Skeletal muscle tissue (tissue), 4 donors: Measurements from ENCODE around the gene LATS2. TPM values are rescaled to one million over a fixed set of nuclear protein-coding genes. Genes with fewer than 3 reads are reported as not detected.
A peak's percentile ranks its signal among the peaks of the same experiment; 100 is the strongest.
"Not testable (repeated sequence)": the region's sequence is repeated elsewhere in the genome, so short reads cannot be mapped to it uniquely, and the experiment has no call there.

ENCODE experiments used
- H3K27ac ChIP-seq: one replicate; pipeline ENCODE4 v1.7.0; 2013; ENCODE audit warnings: mild to moderate bottlenecking, low read depth, low read length, inconsistent platforms
- H3K27me3 ChIP-seq, 3 donors: one replicate each; pipeline ENCODE4 v1.7.0; 2013; ENCODE audit warnings: low read length in 3 of 3; ENCODE audit not compliant: control insufficient read depth in 3 of 3, insufficient read depth in 3 of 3
- H3K36me3 ChIP-seq, 3 donors: one replicate each; pipeline ENCODE4 v1.7.0; 2013; ENCODE audit warnings: low read length in 3 of 3; ENCODE audit not compliant: control insufficient read depth in 3 of 3, insufficient read depth in 3 of 3
- H3K4me1 ChIP-seq, 3 donors: one replicate each; pipeline ENCODE4 v1.7.0; 2013; ENCODE audit warnings: low read length in 3 of 3, mild to moderate bottlenecking in 3 of 3; ENCODE audit not compliant: control insufficient read depth in 3 of 3, insufficient read depth in 3 of 3
- H3K4me3 ChIP-seq, 3 donors: one replicate each; pipeline ENCODE4 v1.7.0; 2013; ENCODE audit warnings: low read length in 3 of 3
- H3K9ac ChIP-seq, 3 donors: one replicate each; pipeline ENCODE4 v1.7.0; 2013; ENCODE audit warnings: low read length in 3 of 3, mild to moderate bottlenecking in 3 of 3, moderate library complexity in 2 of 3, low read depth in 1 of 3
- H3K9me3 ChIP-seq, 3 donors: one replicate each; pipeline ENCODE4 v1.7.0; 2013; ENCODE audit warnings: low read length in 3 of 3; ENCODE audit not compliant: control insufficient read depth in 3 of 3
- total RNA-seq: library from RNA; depleted of rRNA; stranded (reverse); fragments of >200 nt; gene quantifications from one replicate; pipeline ENCODE4 v1.2.3, GENCODE V29; 2014
- donor health status: Osteomylitis.

The LATS2 gene
- total RNA-seq, 1 donor from 2014 or later: 8.9 TPM

DNA sequence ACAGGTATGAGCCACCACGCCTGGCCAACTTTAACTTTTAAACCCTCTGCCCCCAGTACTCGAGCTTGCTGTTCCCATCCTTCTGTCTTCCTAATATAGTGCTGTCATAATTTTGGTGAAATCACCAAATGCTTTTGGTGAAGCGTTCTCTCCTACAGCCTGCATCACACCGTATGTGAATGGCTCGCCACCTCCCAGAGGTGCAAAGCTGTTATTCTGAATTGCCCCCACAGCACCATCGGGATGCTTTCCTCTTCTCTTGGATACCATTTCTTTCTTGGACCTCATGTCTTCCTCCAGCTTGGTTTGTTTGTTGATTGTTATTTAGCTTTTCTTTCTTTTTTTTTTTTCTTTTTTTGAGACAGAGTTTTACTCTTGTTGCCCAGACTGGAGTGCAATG lies 105.9 kb downstream of the LATS2 start:
- H3K4me1 ChIP-seq: no peaks in the 10 kb centered on the region
- peaks cover 0 to 5% (median 0%) of the 10 kb centered on the region in 3 donors for H3K27me3 ChIP-seq
- H3K4me3 ChIP-seq: no peak overlapping the region
- H3K9ac ChIP-seq: no peak overlapping the region
- no peak overlapping the region for H3K27ac ChIP-seq
- no peaks in the 10 kb centered on the region for H3K9me3 ChIP-seq
- H3K36me3 ChIP-seq: no peaks in the 10 kb centered on the region

DNA sequence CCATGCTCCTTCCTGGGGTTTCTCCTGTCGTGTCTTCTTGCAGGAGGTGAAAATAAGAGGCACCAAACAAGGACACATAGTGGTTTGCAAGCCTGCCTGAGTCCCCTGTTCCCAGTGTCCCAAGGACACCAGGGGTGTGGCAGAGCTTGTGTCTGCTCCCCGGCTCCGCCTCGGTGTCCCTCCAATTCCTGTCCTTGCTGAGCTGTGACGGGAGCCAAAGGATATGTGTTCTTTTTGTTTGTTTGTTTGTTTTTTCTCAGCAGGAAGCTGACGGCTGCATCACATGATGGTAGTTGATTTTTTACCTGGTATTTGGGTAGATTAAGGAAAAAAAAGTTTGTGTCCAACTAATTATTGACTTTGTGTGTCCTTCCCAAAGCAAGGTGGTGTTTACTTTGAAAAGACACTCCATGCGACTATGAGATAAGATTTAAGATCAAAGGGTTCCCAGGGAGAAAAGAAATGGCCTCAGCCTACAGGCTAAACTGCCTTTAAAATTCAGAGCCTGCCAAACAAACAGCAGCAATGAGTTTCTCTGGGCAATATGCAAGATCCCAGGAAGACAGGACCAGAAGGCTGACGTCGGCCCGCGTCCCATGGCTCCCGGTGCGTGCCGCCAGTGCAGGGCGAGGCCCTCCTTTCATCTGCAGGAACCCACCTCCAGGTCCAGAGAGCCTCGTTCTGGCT lies 108.0 kb downstream of the LATS2 start:
- Histone ChIP-seq H3K4me3 (no peak overlapping the region), H3K27me3 (peaks cover 0 to 5% (median 0%) of the 10 kb centered on the region in 3 donors), H3K36me3 (no peaks in the 10 kb centered on the region), H3K4me1 (no peaks in the 10 kb centered on the region), H3K27ac (no peak overlapping the region), H3K9ac (no peak overlapping the region), H3K9me3 (no peaks in the 10 kb centered on the region)

DNA sequence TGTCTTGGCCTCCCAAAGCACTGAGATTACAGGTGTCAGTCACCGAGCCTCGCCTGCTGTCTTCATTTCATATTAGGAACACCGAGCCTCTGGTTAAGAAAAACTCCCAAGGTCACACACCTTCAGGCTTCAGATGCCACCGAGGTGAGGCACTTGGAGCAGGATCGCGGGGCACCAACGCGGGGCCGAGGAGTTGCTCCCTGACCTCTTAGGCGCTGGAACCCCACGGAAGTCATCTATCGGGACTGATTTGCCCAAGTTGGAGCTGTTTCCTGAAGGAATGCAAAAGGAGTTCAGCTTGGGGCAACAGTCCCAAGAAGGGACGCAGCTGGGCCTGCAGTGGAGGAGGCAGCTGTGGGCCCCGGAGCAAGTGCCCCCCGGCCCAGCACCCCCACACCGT lies 108.5 kb downstream of the LATS2 start:
- H3K4me3 ChIP-seq: no peak overlapping the region

DNA sequence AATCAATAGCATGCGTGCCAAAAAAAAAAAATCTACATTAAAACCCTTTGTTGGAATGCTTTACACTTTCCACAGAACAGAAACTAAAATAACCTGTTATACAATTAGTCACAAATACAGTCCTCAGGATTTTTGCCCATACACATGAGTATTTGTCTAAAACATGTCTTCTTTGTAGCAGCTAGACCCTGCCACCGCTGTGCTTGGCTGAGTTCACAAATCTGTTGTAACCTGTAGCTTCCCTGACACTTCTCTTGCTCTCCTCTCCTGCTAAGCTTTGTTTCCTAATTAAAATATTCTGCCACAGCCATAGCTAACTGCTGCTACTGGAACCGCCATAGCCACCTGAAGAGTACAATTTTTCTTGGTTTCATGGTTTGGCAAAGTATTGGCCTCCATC lies 113.4 kb downstream of the LATS2 start:
- H3K27ac ChIP-seq, H3K4me3 ChIP-seq, H3K4me1 ChIP-seq, H3K9ac ChIP-seq, H3K9me3 ChIP-seq, H3K36me3 ChIP-seq: not testable (repeated sequence)
- H3K27me3 ChIP-seq: peaks cover 7 to 16% (median 12%) of the 10 kb centered on the region in 3 donors

More for the DNA sequence above, 108.5 kb downstream of the LATS2 start:
- Histone ChIP-seq H3K27ac (no peak overlapping the region), H3K27me3 (peaks cover 0 to 5% (median 0%) of the 10 kb centered on the region in 3 donors), H3K9ac (no peak overlapping the region), H3K4me1 (no peaks in the 10 kb centered on the region), H3K9me3 (no peaks in the 10 kb centered on the region), H3K36me3 (no peaks in the 10 kb centered on the region)

DNA sequence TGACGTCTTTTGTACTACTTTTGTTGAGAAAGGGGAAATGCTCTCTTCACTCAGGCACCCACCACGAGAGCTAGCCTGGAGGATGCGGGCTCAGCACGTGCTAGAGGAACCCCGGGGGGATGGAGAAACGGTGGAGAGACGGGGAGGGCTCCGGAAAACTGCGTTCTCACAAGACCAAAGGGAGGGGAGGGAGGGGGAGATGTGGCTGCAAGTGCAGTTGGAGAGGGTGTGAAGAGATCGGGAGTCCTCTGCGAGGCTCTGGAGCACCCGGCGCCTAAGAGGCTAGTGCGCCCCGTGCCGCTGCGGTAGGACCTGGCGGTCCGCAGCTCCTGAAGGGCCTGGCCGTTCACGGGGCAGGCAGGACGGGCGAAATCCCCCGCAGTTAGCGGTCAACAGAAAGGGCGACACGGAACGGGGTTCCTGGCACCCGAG lies 115.4 kb downstream of the LATS2 start:
- Histone ChIP-seq H3K27ac (no peak overlapping the region), H3K36me3 (no peaks in the 10 kb centered on the region), H3K9me3 (no peaks in the 10 kb centered on the region), H3K9ac (no peak overlapping the region), H3K27me3 (peaks cover 7 to 12% (median 11%) of the 10 kb centered on the region in 3 donors), H3K4me1 (peaks cover 3 to 5% (median 4%) of the 10 kb centered on the region in 3 donors), H3K4me3 (peak overlapping the region; percentile 7 to 52 (median 52))

DNA sequence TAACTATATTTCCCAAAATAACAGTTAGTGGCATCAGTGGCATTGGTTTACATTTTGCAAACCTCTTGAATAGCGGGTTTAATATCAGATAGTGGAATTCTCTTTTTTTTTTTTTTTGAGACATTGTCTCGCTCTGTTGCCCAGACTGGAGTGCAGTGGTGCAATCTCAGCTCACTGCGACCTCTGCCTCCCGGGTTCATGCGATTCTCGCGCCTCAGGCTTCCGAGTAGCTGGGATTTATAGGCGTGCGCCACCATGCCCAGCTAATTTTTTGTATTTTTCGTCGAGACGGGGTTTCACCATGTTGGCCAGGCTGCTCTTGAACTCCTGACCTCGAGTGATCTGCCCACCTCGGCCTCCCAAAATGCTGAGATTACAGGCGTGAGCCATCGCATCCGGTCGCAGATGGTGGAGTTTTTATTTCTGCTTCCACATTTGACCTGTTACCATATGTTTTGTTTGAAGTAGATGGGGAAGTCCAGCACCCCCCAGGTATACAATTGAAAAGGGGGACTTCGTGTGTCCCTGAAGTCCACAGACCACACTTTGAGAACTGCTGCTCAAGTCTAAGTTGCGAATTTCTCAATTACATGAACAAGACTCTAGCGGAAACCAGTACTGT lies 118.3 kb downstream of the LATS2 start:
- peaks cover 8 to 24% (median 14%) of the 10 kb centered on the region in 3 donors for H3K4me1 ChIP-seq
- H3K36me3 ChIP-seq: no peaks in the 10 kb centered on the region
- peak overlapping the region in 1 of 3 donors; percentile 24 for H3K9ac ChIP-seq
- peaks cover 7 to 12% (median 11%) of the 10 kb centered on the region in 3 donors for H3K27me3 ChIP-seq
- H3K27ac ChIP-seq: peak overlapping the region; percentile 60
- no peaks in the 10 kb centered on the region for H3K9me3 ChIP-seq
- no peak overlapping the region for H3K4me3 ChIP-seq

DNA sequence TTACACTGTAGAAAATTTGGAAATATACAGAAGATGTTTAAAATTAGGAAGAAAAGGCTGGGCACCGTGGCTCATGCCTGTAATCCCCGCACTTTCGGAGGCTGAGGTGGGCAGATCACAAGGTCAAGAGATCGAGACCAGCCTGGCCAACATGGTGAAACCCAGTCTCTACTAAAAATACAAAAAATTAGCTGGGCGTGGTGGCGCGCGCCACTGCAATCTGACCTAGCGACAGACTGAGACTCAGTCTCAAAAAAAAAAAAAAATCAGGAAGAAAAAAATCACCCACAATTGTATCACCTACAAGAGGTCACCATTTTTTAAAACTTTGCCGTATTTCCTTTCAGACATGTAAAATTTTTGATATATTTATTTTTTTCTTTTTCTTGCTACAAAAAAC lies 120.9 kb downstream of the LATS2 start:
- Histone ChIP-seq H3K4me1 (peaks cover 8 to 24% (median 9%) of the 10 kb centered on the region in 3 donors), H3K27ac (peak overlapping the region; percentile 88)
- not testable (repeated sequence) for H3K9ac ChIP-seq, H3K36me3 ChIP-seq, H3K27me3 ChIP-seq, H3K4me3 ChIP-seq, H3K9me3 ChIP-seq

DNA sequence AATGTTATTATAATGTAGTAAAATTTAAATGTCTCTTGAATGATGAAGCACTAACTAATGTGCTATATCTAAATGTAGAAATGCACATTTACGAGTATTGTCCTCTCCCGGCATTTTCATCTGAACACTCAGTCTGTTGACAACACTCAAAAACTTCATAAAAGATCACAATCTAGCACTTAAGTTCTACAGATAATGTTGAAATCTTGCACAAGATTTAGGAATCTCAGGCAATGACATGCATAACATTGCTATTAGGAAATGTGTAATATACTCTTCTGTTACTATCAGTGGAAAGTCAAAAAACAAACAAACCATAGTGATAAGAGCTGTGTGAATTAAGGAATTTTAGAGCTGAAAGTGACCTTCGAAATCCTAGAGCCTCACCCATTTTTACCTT lies 121.3 kb downstream of the LATS2 start:
- H3K27me3 ChIP-seq: peaks cover 0 to 2% (median 0%) of the 10 kb centered on the region in 3 donors
- no peaks in the 10 kb centered on the region for H3K36me3 ChIP-seq
- H3K4me3 ChIP-seq: no peak overlapping the region
- H3K27ac ChIP-seq: peak overlapping the region; percentile 88
- H3K9ac ChIP-seq: peak overlapping the region in 2 of 3 donors; percentile 22 to 70
- peaks cover 8 to 24% (median 9%) of the 10 kb centered on the region in 3 donors for H3K4me1 ChIP-seq
- no peaks in the 10 kb centered on the region for H3K9me3 ChIP-seq

DNA sequence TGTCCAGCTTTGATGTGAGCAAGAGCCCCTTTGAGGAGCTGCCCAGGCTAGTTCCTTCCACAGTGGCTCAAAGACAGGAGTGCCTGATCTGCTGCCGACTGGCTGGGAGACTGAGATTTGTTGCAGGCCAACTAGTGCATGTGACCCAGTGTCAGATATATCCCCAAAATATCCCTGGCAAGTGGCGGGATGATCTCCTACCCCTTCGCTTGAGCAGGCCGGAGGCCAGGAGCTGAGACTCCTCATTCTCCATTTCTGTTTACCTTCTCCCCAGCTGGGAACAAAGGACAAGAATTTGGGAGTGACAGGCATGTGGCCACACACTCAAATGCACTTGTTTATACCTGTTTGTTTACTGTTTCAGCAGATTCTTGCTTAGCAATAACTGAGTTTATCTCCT lies 121.7 kb downstream of the LATS2 start:
- Histone ChIP-seq H3K27ac (peak overlapping the region; percentile 88), H3K4me1 (peaks cover 8 to 24% (median 9%) of the 10 kb centered on the region in 3 donors), H3K27me3 (no peaks in the 10 kb centered on the region), H3K9me3 (no peaks in the 10 kb centered on the region), H3K9ac (peak overlapping the region; percentile 22 to 70 (median 61)), H3K4me3 (peak overlapping the region in 1 of 3 donors; percentile 43), H3K36me3 (no peaks in the 10 kb centered on the region)

DNA sequence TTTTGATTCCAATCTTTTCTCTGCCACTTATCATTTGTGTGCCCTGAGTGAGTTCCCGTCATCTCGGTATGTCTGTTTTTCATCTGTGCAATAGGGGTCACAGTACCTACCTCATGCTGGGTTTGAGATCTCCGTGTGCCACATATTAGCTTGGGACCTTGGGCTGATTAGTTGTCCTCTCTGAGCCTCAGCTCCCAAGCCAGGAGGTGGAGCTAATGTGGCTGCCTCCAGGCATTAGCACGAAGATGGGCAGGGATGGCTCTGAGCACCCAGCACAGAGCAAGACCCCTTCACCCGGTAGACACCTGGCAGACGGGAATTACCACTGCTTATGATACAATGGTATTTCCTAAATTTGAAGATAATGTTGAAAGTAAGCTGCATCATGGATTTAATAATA lies 123.1 kb downstream of the LATS2 start:
- Histone ChIP-seq H3K27ac (no peak overlapping the region), H3K4me1 (peaks cover 6 to 23% (median 9%) of the 10 kb centered on the region in 3 donors), H3K9ac (no peak overlapping the region), H3K27me3 (no peaks in the 10 kb centered on the region), H3K36me3 (no peaks in the 10 kb centered on the region), H3K9me3 (no peaks in the 10 kb centered on the region), H3K4me3 (no peak overlapping the region)
